IMR-90 (cell line): ENCODE results near the gene UBE2N. TPM values are rescaled to one million over a fixed set of nuclear protein-coding genes. Genes with fewer than 3 reads are reported as not detected.

ENCODE experiments used
- ELK1 ChIP-seq: fragments of 150-350 bp; IDR thresholded peaks from 2 replicates; pipeline ENCODE4 v1.6.1; 2016; ENCODE audit warnings: low read depth, mild to moderate bottlenecking, low read length, moderate library complexity, borderline replicate concordance
- FOS ChIP-seq: fragments of 150-350 bp; IDR thresholded peaks from 2 replicates; pipeline ENCODE4 v1.6.1; 2016; ENCODE audit warnings: low read depth, low read length
- MAZ ChIP-seq: IDR thresholded peaks from 2 replicates; pipeline ENCODE4 v1.6.1; 2012; ENCODE audit warnings: low read depth, mild to moderate bottlenecking, low read length, improper control_type of control experiment, moderate library complexity, borderline replicate concordance
- NFE2L2 ChIP-seq: fragments of 150-350 bp; IDR thresholded peaks from 2 replicates; pipeline ENCODE4 v1.6.1; 2016; ENCODE audit warnings: low read depth, mild to moderate bottlenecking, low read length
- POLR2A ChIP-seq: IDR thresholded peaks from 2 replicates; pipeline ENCODE4 v1.6.1; 2012; ENCODE audit warnings: mild to moderate bottlenecking, low read depth, low read length
- polyA plus RNA-seq, 3 experiments: library from polyadenylated mRNA; depleted of rRNA; stranded (reverse); fragments of >200 nt; gene quantifications; 2 replicates each; pipeline ENCODE4 v1.2.3, GENCODE V29; 2012; ENCODE audit warnings: low replicate concordance in 1 of 3
- total RNA-seq: library from RNA; depleted of rRNA; stranded (reverse); fragments of >200 nt; gene quantifications from 2 replicates; pipeline ENCODE4 v1.2.3, GENCODE V29; 2012

Gene UBE2N
- total and polyA plus RNA-seq, 2 of the 4 experiments (the other 2 are of a cell fraction), result 64.5 to 103 TPM

- TF ChIP-seq NFE2L2 (no peak), FOS (no peak), ELK1 (no peak), MAZ (no peak), POLR2A (no peak)
Observed at GRCh38 chr12:93379981-93380361, 61.8 kb downstream of the UBE2N start (continued).
